HFF-Myc (cell line): Measurements from ENCODE around the gene TRAF3.
"Not testable (repeated sequence)": the region's sequence is repeated elsewhere in the genome, so short reads cannot be mapped to it uniquely, and the experiment has no call there.

ENCODE experiments used
- DNase-seq: peaks from one replicate; pipeline ENCODE4 v3.0.0-alpha.2; 2011; ENCODE audit warnings: low read depth; ENCODE audit errors: extremely low read depth
- H3K4me3 ChIP-seq: replicated peaks from 2 replicates; pipeline ENCODE4 v1.5.1; 2011; ENCODE audit warnings: low read depth, mild to moderate bottlenecking, control low read depth, low read length
- CTCF ChIP-seq: IDR thresholded peaks from 2 replicates; pipeline ENCODE4 v1.5.1; 2012; ENCODE audit warnings: mild to moderate bottlenecking, low read depth, low read length, control low read depth; ENCODE audit errors: missing control alignments

TRAF3 gene

GRCh38 chr14:102854091-102854703 lies 76.9 kb downstream of the TRAF3 start:
- no peak overlapping the region for H3K4me3 ChIP-seq
- TF ChIP-seq CTCF, result no peak
- no peak for DNase-seq

GRCh38 chr14:102856179-102856578 lies 78.9 kb downstream of the TRAF3 start:
- no peak for DNase-seq
- TF ChIP-seq CTCF, result no peak
- no peak overlapping the region for H3K4me3 ChIP-seq

GRCh38 chr14:102857444-102857843 lies 80.2 kb downstream of the TRAF3 start:
- H3K4me3 ChIP-seq, result no peak overlapping the region
- no peak for TF ChIP-seq CTCF
- DNase-seq, result no peak

- no peak for DNase-seq
- no peak overlapping the region for H3K4me3 ChIP-seq
- no peak for TF ChIP-seq CTCF
Observed at GRCh38 chr14:102859911-102860310, 82.7 kb downstream of the TRAF3 start.

- no peak for DNase-seq
- no peak overlapping the region for H3K4me3 ChIP-seq
- no peak for TF ChIP-seq CTCF
Observed at GRCh38 chr14:102862154-102862773, 85.0 kb downstream of the TRAF3 start.

- no peak for TF ChIP-seq CTCF
- DNase-seq, result no peak
- H3K4me3 ChIP-seq, result no peak overlapping the region
Observed at GRCh38 chr14:102863381-102863780, 86.1 kb downstream of the TRAF3 start.

GRCh38 chr14:102865916-102866315 lies 88.7 kb downstream of the TRAF3 start:
- not testable (repeated sequence) for DNase-seq, H3K4me3 ChIP-seq
